HG03439 (cell line): ENCODE results near the gene COX7A2.

Experiments
- ATAC-seq: cut with Tn5 transposase; IDR thresholded peaks from one replicate; pipeline ENCODE4 v1.9.1; 2021; ENCODE audit warnings: mild to moderate bottlenecking, moderate library complexity; ENCODE audit not compliant: unreplicated experiment

Gene COX7A2

GRCh38 chr6:75268988-75269354 lies 25.4 kb upstream of the COX7A2 start:
- no peak for ATAC-seq

GRCh38 chr6:75268121-75268987 lies 24.8 kb upstream of the COX7A2 start:
- no peak for ATAC-seq

- ATAC-seq, result no peak
These were observed 23.9 kb upstream of the COX7A2 start for GRCh38 chr6:75267461-75267860.

- peak; percentile 73 for ATAC-seq
These were observed 23.2 kb upstream of the COX7A2 start for GRCh38 chr6:75266716-75267291.

- ATAC-seq, result no peak
These were observed 19.8 kb upstream of the COX7A2 start for GRCh38 chr6:75263401-75263750.

- no peak for ATAC-seq
These were observed 19.3 kb upstream of the COX7A2 start for GRCh38 chr6:75262716-75263400.

GRCh38 chr6:75261299-75261698 lies 17.7 kb upstream of the COX7A2 start:
- ATAC-seq, result no peak

- no peak for ATAC-seq
These were observed 13.9 kb upstream of the COX7A2 start for GRCh38 chr6:75257343-75258087.

GRCh38 chr6:75250552-75250951 lies 7.0 kb upstream of the COX7A2 start:
- no peak for ATAC-seq

GRCh38 chr6:75249837-75250236 lies 6.2 kb upstream of the COX7A2 start:
- ATAC-seq, result no peak

- ATAC-seq, result no peak
These were observed 2.8 kb upstream of the COX7A2 start for GRCh38 chr6:75246386-75246785.

- ATAC-seq, result no peak
These were observed 523 bp upstream of the COX7A2 start for GRCh38 chr6:75244063-75244584.

- ATAC-seq, result no peak
These were observed 7.0 kb downstream of the COX7A2 start for GRCh38 chr6:75236630-75237029.

GRCh38 chr6:75235271-75235670 lies 8.3 kb downstream of the COX7A2 start:
- ATAC-seq, result no peak

- ATAC-seq, result no peak
These were observed 9.3 kb downstream of the COX7A2 start for GRCh38 chr6:75234126-75234865.

GRCh38 chr6:75233092-75233615 lies 10.4 kb downstream of the COX7A2 start:
- no peak for ATAC-seq

GRCh38 chr6:75230484-75231325 lies 12.9 kb downstream of the COX7A2 start:
- no peak for ATAC-seq

- no peak for ATAC-seq
These were observed 19.2 kb downstream of the COX7A2 start for GRCh38 chr6:75224303-75224926.

GRCh38 chr6:75223428-75223827 lies 20.2 kb downstream of the COX7A2 start:
- no peak for ATAC-seq
